Ovary (tissue), 9 donors: ENCODE measurements around the gene COL23A1. TPM values are rescaled to one million over a fixed set of nuclear protein-coding genes. Genes with fewer than 3 reads are reported as not detected.

ENCODE experiments used
- DNase-seq, 5 donors: peaks; one replicate each; pipeline ENCODE4 v3.0.0-alpha.2; 2019 to 2020
- H3K27ac ChIP-seq, 2 donors: fragments of 200-600 bp; one replicate each; pipeline versions ENCODE4 v1.5.1 to v1.8.0; 2019 to 2022
- H3K27me3 ChIP-seq: fragments of 200-600 bp; one replicate; pipeline ENCODE4 v1.8.0; 2022
- H3K36me3 ChIP-seq: fragments of 200-600 bp; sonication (generic); one replicate; pipeline ENCODE4 v1.5.1; 2019
- H3K4me1 ChIP-seq: one replicate; pipeline ENCODE4 v1.8.1; 2013; ENCODE audit warnings: mild to moderate bottlenecking, moderate library complexity; ENCODE audit not compliant: insufficient read depth
- H3K4me3 ChIP-seq: fragments of 200-600 bp; sonication (generic); one replicate; pipeline ENCODE4 v1.5.1; 2017
- H3K9me3 ChIP-seq, 2 donors: fragments of 200-600 bp in 1 of 2; sonication (generic) in 1 of 2; one replicate each; pipeline versions ENCODE4 v1.5.1 to v1.8.1; 2013 to 2019; ENCODE audit warnings: mild to moderate bottlenecking in 1 of 2, moderate library complexity in 1 of 2
- EP300 ChIP-seq: sonication (generic); formaldehyde crosslinking; IDR thresholded peaks from one replicate; pipeline ENCODE4 v1.6.1; 2017; ENCODE audit warnings: antibody characterized with exemption
- POLR2A ChIP-seq: fragments of 450-650 bp; IDR thresholded peaks from one replicate; pipeline ENCODE4 v1.6.1; 2017; ENCODE audit warnings: antibody characterized with exemption, mild to moderate bottlenecking, moderate library complexity
- WGBS, 3 donors: extraction: QIAGEN DNeasy Blood & Tissue Kit in 1 of 3; methylation state at CpG; one replicate each; pipeline versions ENCODE4 v1.1.5 to v1.1.7; 2013 to 2017; 5-methylcytosine and 5-hydroxymethylcytosine counted together
- intact Hi-C, 4 donors: fragments of 100-400 bp; cut with DNase I; formaldehyde crosslinking; loops; one replicate each; pipeline versions ENCODE4 v1.11.0 to v1.15.1; 2022 to 2023
- polyA plus RNA-seq, 2 donors: library from polyadenylated mRNA; stranded (reverse); fragments of 200-250 nt in 1 of 2; fragments of 350-450 nt in 1 of 2; fragmentation: Illumina TruSeq in 1 of 2; extraction: RNeasy Lipid Tissue Mini Kit (QIAGEN cat#74804) in 1 of 2; gene quantifications; one replicate each; pipeline ENCODE4 v1.2.3, GENCODE V29; 2013 to 2014
- total RNA-seq, 7 donors: library from RNA; depleted of rRNA in 2 of 7; stranded (reverse); fragments of >200 nt in 2 of 7; fragmentation: NEBNext Ultra II Directional in 3 of 7; extraction: Animal tissue kit (Norgen Biotek cat#: 25700) in 3 of 7; gene quantifications; one replicate each; pipeline versions ENCODE4 v1.1.0 to v1.2.4, GENCODE V29; 2016 to 2023
- TF ChIP-seq, protein P1 (sequence below), 3 donors: fragments of 450-650 bp in 2 of 3; fragments of 200-600 bp in 1 of 3; IDR thresholded peaks; one replicate each; pipeline versions ENCODE4 v1.5.1 to v1.8.0; 2016 to 2022; ENCODE audit warnings: antibody characterized with exemption in 3 of 3, mild to moderate bottlenecking in 1 of 3
- donor health status: DM: no; HTN: no; CAD: no; lungs with moderate emphysema.
- donor health status: DM: no; HTN: no; CAD: no.
- donor health status: Bipolar disorder and iron deficiency.
- donor health status: DM: yes; HTN: yes; CAD: no.
- donor health status: DM: no; HTN: no; CAD: no.
- donor health status: DM: yes; HTN: yes; CAD: no.

The COL23A1 gene
- total and polyA plus RNA-seq, 9 donors = 0.13 to 0.92 (median 0.39) TPM; not detected in 1

DNA sequence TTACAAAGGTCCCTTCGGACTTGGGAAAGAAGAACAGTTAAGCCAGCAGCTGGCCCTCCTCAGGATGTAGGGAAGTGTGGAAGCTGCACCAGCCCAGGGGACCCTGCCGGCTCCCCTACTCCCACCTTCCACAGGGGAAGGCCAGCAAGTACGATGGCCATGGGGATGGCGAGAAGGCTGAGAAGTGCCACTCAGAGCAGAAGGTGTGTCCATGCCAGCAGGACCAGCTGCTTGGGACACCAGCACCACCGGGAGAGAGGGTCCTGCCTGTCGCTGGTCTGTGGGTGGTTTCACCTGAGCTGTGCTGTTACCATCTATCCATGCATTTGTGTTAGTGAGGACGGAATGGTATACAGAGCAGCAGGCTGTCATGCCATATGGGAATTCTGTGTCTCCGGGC, 209.0 kb downstream of the COL23A1 start:
- H3K36me3 ChIP-seq = no peaks in the 10 kb centered on the region
- DNase-seq = no peak
- H3K27me3 ChIP-seq = no peaks in the 10 kb centered on the region
- H3K9me3 ChIP-seq = no peaks in the 10 kb centered on the region
- H3K4me1 ChIP-seq = no peaks in the 10 kb centered on the region
- intact Hi-C loops = no loop called here
- no peak overlapping the region for H3K27ac ChIP-seq
- TF ChIP-seq POLR2A (no peak), EP300 (no peak)
- TF ChIP-seq, protein P1, sequence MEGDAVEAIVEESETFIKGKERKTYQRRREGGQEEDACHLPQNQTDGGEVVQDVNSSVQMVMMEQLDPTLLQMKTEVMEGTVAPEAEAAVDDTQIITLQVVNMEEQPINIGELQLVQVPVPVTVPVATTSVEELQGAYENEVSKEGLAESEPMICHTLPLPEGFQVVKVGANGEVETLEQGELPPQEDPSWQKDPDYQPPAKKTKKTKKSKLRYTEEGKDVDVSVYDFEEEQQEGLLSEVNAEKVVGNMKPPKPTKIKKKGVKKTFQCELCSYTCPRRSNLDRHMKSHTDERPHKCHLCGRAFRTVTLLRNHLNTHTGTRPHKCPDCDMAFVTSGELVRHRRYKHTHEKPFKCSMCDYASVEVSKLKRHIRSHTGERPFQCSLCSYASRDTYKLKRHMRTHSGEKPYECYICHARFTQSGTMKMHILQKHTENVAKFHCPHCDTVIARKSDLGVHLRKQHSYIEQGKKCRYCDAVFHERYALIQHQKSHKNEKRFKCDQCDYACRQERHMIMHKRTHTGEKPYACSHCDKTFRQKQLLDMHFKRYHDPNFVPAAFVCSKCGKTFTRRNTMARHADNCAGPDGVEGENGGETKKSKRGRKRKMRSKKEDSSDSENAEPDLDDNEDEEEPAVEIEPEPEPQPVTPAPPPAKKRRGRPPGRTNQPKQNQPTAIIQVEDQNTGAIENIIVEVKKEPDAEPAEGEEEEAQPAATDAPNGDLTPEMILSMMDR (IDR thresholded peaks at IDR 0.05) = no peak
- WGBS, 3 donors = 92 to 94% (median 94%) methylated on average over 8 of the region's 8 CpGs
- no peak overlapping the region for H3K4me3 ChIP-seq

DNA sequence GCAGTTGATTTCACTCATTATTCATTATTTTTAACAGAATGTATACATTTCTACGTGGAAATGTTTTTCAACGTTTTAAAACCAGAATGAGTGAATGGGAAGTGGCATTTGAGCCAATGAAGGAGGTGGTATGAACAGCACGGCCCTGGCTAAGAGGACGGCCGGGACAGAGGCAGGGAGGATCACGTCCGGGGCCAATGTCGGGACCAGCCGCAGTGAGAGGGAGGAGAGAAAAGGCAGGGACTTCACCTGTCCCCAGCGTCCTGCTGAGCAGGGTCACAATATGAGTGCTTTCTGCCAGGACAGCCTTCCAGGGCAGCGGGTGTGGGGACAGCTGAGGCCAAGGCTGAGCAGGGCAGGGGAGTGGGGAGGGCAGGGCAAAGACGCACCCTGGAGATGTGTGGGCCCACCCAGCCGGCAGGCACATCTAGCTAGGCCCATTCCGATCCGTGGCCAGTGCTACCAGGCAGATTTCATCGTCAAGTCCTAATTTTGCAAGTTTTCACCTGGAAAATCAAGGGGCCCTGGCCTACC, 209.6 kb downstream of the COL23A1 start:
- H3K9me3 ChIP-seq = no peaks in the 10 kb centered on the region
- no peak for TF ChIP-seq POLR2A
- TF ChIP-seq EP300 = no peak
- TF ChIP-seq, protein P1 (IDR thresholded peaks at IDR 0.05) = no peak
- 86 to 91% (median 87%) methylated on average over 16 of the region's 16 CpGs for WGBS, 3 donors
- H3K27ac ChIP-seq = no peak overlapping the region
- no peaks in the 10 kb centered on the region for H3K4me1 ChIP-seq
- no peaks in the 10 kb centered on the region for H3K27me3 ChIP-seq
- no peaks in the 10 kb centered on the region for H3K36me3 ChIP-seq
- H3K4me3 ChIP-seq = no peak overlapping the region
- intact Hi-C loops = no loop called here
- DNase-seq = no peak

DNA sequence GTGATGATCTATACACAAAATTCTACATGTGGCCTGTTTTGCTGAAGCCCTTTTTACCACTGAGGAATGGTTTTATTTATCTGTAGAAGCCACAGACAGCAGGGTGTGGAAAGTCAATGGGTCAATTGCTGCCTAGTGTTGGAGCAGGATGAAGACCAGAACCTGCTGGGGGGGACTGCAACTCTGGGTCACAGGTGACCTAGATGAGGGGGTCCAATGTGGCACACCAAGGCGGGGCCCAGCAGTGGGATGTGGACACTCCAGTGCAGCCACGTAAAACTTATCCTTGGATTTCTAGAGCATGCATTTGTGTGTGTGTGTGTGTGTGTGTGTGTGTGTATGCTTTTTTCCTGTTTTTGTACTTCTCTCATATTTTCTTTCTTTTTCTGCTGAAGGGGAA, 210.1 kb downstream of the COL23A1 start:
- 95 to 98% (median 96%) methylated on average over 2 of the region's 2 CpGs for WGBS, 3 donors

DNA sequence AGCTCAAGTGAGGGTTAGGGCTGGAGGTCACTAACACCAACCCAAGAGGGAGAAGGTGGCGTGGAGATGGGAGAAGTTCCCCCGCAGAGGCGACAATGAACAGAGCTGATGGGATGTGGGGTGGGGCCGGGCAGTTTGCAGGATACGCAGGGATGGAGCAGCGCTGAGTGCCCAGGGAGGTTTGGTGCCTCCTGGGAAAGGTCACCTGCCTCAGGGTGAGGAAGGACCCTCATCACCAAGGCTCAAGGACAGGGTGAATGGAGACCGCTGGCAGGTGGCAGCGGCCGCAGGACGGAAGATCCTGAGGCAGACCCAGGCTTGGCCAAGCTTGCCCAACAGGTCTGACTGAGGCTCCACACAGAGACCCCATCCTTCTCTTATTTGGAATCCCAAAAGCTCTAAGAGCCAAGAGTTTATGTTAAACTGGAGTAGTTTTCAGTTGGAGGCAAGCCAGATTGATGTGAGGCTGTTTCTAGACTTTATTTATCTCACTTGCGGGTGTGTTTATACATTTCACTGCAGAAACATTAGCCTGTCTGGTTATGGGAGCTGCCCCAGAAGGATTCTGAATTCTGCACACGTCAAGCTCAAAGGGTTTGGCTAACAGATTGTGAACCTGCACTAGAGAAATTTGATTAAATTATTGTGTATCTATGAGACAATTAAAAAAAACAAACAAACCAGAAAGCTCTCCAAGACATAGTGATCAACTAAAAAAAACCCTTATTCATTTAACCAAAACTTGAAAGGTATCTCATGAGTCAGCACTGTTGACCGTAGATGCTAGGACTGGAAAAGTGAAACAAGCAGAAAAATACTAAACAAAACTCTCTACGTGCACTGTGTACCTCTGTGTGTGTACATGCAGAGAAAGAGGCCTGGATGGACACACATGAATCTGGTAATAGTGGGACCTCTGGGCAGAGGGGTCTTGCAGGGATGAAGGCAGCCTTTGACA, 211.4 kb downstream of the COL23A1 start:
- Histone ChIP-seq H3K27me3 (no peaks in the 10 kb centered on the region), H3K27ac (no peak overlapping the region), H3K9me3 (no peaks in the 10 kb centered on the region), H3K4me1 (no peaks in the 10 kb centered on the region), H3K4me3 (no peak overlapping the region), H3K36me3 (no peaks in the 10 kb centered on the region)
- DNase-seq = no peak
- intact Hi-C loops = no loop called here
- 36 to 63% (median 48%) methylated on average over 14 of the region's 14 CpGs for WGBS, 3 donors
- TF ChIP-seq EP300 (no peak), POLR2A (no peak)

More for the DNA sequence above, 210.1 kb downstream of the COL23A1 start:
- H3K9me3 ChIP-seq = no peaks in the 10 kb centered on the region
- DNase-seq = no peak
- TF ChIP-seq, protein P1 (IDR thresholded peaks at IDR 0.05) = no peak
- TF ChIP-seq EP300 (no peak), POLR2A (no peak)
- no peak overlapping the region for H3K4me3 ChIP-seq
- H3K27ac ChIP-seq = no peak overlapping the region
- intact Hi-C loops = no loop called here
- no peaks in the 10 kb centered on the region for H3K4me1 ChIP-seq
- no peaks in the 10 kb centered on the region for H3K27me3 ChIP-seq
- H3K36me3 ChIP-seq = no peaks in the 10 kb centered on the region
